ENCODE data around the gene DUSP23. TPM values are rescaled to one million over a fixed set of nuclear protein-coding genes. Genes with fewer than 3 reads are reported as not detected.

Gene DUSP23
- total and polyA plus RNA-seq, 10 of the 15 experiments (the other 5 are each of a cell fraction or from before 2014, with no cell fraction given) = 1.1 to 6.9 (median 4.1) TPM; not detected in 1

GRCh38 chr1:159798893-159799292 is 18.1 kb downstream of the DUSP23 start (continued):
- TF ChIP-seq ZNF592 (IDR thresholded peaks at IDR 0.05) (no peak), RAD21 (IDR thresholded peaks at IDR 0.05; ENCODE audit: insufficient read depth, low read depth, low read length) (peak; percentile 78), E2F8 (IDR thresholded peaks at IDR 0.05; ENCODE audit: low read depth, partially characterized antibody) (no peak), POU2F2 (IDR thresholded peaks at IDR 0.05; ENCODE audit: borderline replicate concordance, low read depth, low read length) (no peak), MXI1 (IDR thresholded peaks at IDR 0.05; ENCODE audit: low read depth, low read length) (no peak), CBFB (IDR thresholded peaks at IDR 0.05; ENCODE audit: low read depth) (no peak), CHD2 (IDR thresholded peaks at IDR 0.05; ENCODE audit: borderline replicate concordance, low read depth, low read length) (no peak), SPI1 (IDR thresholded peaks at IDR 0.05; ENCODE audit: borderline replicate concordance, insufficient read depth, low read depth, low read length) (no peak), CTCF (IDR thresholded peaks at IDR 0.05 in 2 of 3, conservative IDR thresholded peaks at IDR 0.05 in 1 of 3; ENCODE audit: control insufficient read depth in 2 of 3, extremely low read depth in 1 of 3, insufficient read depth in 1 of 3, low read depth in 3 of 3, low read length in 3 of 3) (peak; percentile 68 to 77 (median 71)), SRF (IDR thresholded peaks at IDR 0.05; ENCODE audit: low read depth in 2 of 2, low read length in 2 of 2) (no peak), NFXL1 (IDR thresholded peaks at IDR 0.05; ENCODE audit: borderline replicate concordance) (no peak), YY1 (IDR thresholded peaks at IDR 0.05; ENCODE audit: low read depth, low read length) (0 out of 2 replicates have a peak, but pooled peaks have one; percentile 47), SMC3 (IDR thresholded peaks at IDR 0.05; ENCODE audit: borderline replicate concordance, low read length) (peak; percentile 91), YBX1 (IDR thresholded peaks at IDR 0.05) (no peak), CBX3 (IDR thresholded peaks at IDR 0.05; ENCODE audit: borderline replicate concordance, low read depth) (no peak), TBL1XR1 (IDR thresholded peaks at IDR 0.05; ENCODE audit: low read depth, low read length) (no peak), IKZF1 (conservative IDR thresholded peaks at IDR 0.05) (0 out of 2 replicates have a peak, but pooled peaks have one; percentile 22), HDAC6 (IDR thresholded peaks at IDR 0.05; ENCODE audit: unreplicated experiment) (no peak)

All from GM12878 (cell line).